Measurements from ENCODE around the gene FAHD1.
"Not testable (repeated sequence)": the region's sequence is repeated elsewhere in the genome, so short reads cannot be mapped to it uniquely, and the experiment has no call there.

- not testable (repeated sequence) for TF ChIP-seq CTCF (IDR thresholded peaks at IDR 0.05); POLR2AphosphoS5 (IDR thresholded peaks at IDR 0.05); POLR2A (IDR thresholded peaks at IDR 0.05; ENCODE audit: low read depth); EP300 (IDR thresholded peaks at IDR 0.05)
Observed at GRCh38 chr16:1876066-1876465, 49.1 kb downstream of the FAHD1 start.
